ENCODE results near the gene TTI1.

GRCh38 chr20:38012332-38012731 lies 20.9 kb downstream of the TTI1 start:
- TF ChIP-seq SPI1 (IDR thresholded peaks at IDR 0.05; ENCODE audit: borderline replicate concordance, low read depth, low read length) (no peak), FOS (IDR thresholded peaks at IDR 0.05; ENCODE audit: extremely low read depth, insufficient read length) (no peak), MTA3 (IDR thresholded peaks at IDR 0.05; ENCODE audit: borderline replicate concordance) (no peak), POLR2A (conservative IDR thresholded peaks at IDR 0.05) (no peak), KDM1A (IDR thresholded peaks at IDR 0.05) (no peak)
- TF ChIP-seq, protein P1, sequence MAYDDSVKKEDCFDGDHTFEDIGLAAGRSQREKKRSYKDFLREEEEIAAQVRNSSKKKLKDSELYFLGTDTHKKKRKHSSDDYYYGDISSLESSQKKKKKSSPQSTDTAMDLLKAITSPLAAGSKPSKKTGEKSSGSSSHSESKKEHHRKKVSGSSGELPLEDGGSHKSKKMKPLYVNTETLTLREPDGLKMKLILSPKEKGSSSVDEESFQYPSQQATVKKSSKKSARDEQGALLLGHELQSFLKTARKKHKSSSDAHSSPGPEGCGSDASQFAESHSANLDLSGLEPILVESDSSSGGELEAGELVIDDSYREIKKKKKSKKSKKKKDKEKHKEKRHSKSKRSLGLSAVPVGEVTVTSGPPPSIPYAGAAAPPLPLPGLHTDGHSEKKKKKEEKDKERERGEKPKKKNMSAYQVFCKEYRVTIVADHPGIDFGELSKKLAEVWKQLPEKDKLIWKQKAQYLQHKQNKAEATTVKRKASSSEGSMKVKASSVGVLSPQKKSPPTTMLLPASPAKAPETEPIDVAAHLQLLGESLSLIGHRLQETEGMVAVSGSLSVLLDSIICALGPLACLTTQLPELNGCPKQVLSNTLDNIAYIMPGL (CRISPR knock-in tag; IDR thresholded peaks at IDR 0.05): no peak
